GM12878 (cell line): ENCODE results near the gene RBM6. TPM values are rescaled to one million over a fixed set of nuclear protein-coding genes. Genes with fewer than 3 reads are reported as not detected.
A peak's percentile ranks its signal among the peaks of the same experiment; 100 is the strongest.
"Not testable (repeated sequence)": the region's sequence is repeated elsewhere in the genome, so short reads cannot be mapped to it uniquely, and the experiment has no call there.

ENCODE experiments used
- ATAC-seq: fragments of 200-7000 bp; cut with Tn5 transposase; 3 replicates; pipeline ENCODE4 v1.9.1; 2020; ENCODE audit warnings: mild to moderate bottlenecking, moderate library complexity
- BruUV-seq: library from RNA; stranded (reverse); fragments of 400-500 nt; replicated peaks from 2 replicates; lab custom pipeline; 2021; lab: Mats Ljungman, UMichigan
- CTCF ChIA-PET: fragments of 300-600 bp; sonication (Branson Sonifier 250); formaldehyde crosslinking; extraction: SDS; loops from one replicate; lab custom pipeline; 2021; ENCODE audit warnings: inconsistent platforms; lab: Yijun Ruan, JAX
- POLR2A ChIA-PET: fragments of 350-600 bp; formaldehyde crosslinking; extraction: SDS; loops from one replicate; lab custom pipeline; 2021; ENCODE audit warnings: inconsistent platforms; lab: Charles Lee
- RAD21 ChIA-PET: fragments of 300-600 bp; sonication (Branson Sonifier 250); formaldehyde crosslinking; loops from one replicate; lab custom pipeline; 2023; ENCODE audit warnings: antibody characterized with exemption; ENCODE audit not compliant: unreplicated experiment; lab: Charles Lee
- SMC1A ChIA-PET: fragments of 300-600 bp; sonication (Branson Sonifier 250); formaldehyde crosslinking; loops from one replicate; lab custom pipeline; 2023; ENCODE audit not compliant: unreplicated experiment, uncharacterized antibody; lab: Charles Lee
- DNase-seq: peaks from one replicate; pipeline ENCODE4 v3.0.0-alpha.2; 2011; ENCODE audit warnings: low read depth, low spot score
- FAIRE-seq: peaks from 3 replicates; lab custom pipeline; 2011; peaks lifted over from hg19 to GRCh38; lab: Jason Lieb, UNC
- H2AFZ ChIP-seq: 2 replicates; pipeline ENCODE4 v1.6.0; 2011; ENCODE audit warnings: low read depth, low read length, control low read depth; ENCODE audit not compliant: control insufficient read depth
- H3K27ac ChIP-seq: 2 replicates; pipeline ENCODE4 v1.5.1; 2011; ENCODE audit warnings: control low read depth; ENCODE audit not compliant: control insufficient read depth, insufficient read depth
- H3K27me3 ChIP-seq, 2 experiments: replicated peaks in 1 of 2; 2 replicates each; pipeline versions ENCODE4 v1.6.0 to v1.6.1; 2011; ENCODE audit warnings: low read length in 1 of 2; ENCODE audit not compliant: control insufficient read depth in 2 of 2, insufficient read depth in 2 of 2
- H3K36me3 ChIP-seq, 2 experiments: 2 replicates each; pipeline ENCODE4 v1.5.1; 2011; ENCODE audit warnings: low read length in 1 of 2; ENCODE audit not compliant: control insufficient read depth in 2 of 2, insufficient read depth in 2 of 2
- H3K4me1 ChIP-seq: 2 replicates; pipeline ENCODE4 v1.6.1; 2011; ENCODE audit warnings: mild to moderate bottlenecking, low read length, moderate library complexity, mixed read lengths; ENCODE audit not compliant: control insufficient read depth, insufficient read depth
- H3K4me2 ChIP-seq: 2 replicates; pipeline ENCODE4 v1.6.0; 2011; ENCODE audit warnings: control low read depth; ENCODE audit not compliant: control insufficient read depth, insufficient read depth
- H3K4me3 ChIP-seq: fragments of 200-600 bp; sonication (generic); 2 replicates; pipeline ENCODE4 v1.5.1; 2016
- H3K79me2 ChIP-seq: 2 replicates; pipeline ENCODE4 v1.6.0; 2011; ENCODE audit warnings: low read length; ENCODE audit not compliant: control insufficient read depth, insufficient read depth
- H3K9ac ChIP-seq: 2 replicates; pipeline ENCODE4 v1.8.0; 2011; ENCODE audit warnings: low read length, control low read depth, mixed read lengths; ENCODE audit not compliant: control insufficient read depth, insufficient read depth
- H3K9me3 ChIP-seq: replicated peaks from 3 replicates; pipeline ENCODE4 v1.5.1; 2011; ENCODE audit warnings: mild to moderate bottlenecking, low read length; ENCODE audit not compliant: control insufficient read depth, insufficient read depth
- H4K20me1 ChIP-seq: 2 replicates; pipeline ENCODE4 v1.6.0; 2011; ENCODE audit not compliant: control insufficient read depth, insufficient read depth
- KLF5 ChIP-seq: fragments of 450-650 bp; IDR thresholded peaks from 2 replicates; pipeline ENCODE4 v1.6.1; 2014; ENCODE audit warnings: mild to moderate bottlenecking; ENCODE audit not compliant: partially characterized antibody
- SIX5 ChIP-seq: IDR thresholded peaks from 2 replicates; pipeline ENCODE4 v1.6.1; 2011; ENCODE audit warnings: mild to moderate bottlenecking, low read depth, low read length, moderate library complexity; ENCODE audit not compliant: severe bottlenecking
- SMC3 ChIP-seq: IDR thresholded peaks from 2 replicates; pipeline ENCODE4 v1.6.1; 2011; ENCODE audit warnings: low read length, improper control_type of control experiment, borderline replicate concordance
- SREBF2 ChIP-seq: IDR thresholded peaks from 2 replicates; pipeline ENCODE4 v1.6.1; 2012; ENCODE audit warnings: mild to moderate bottlenecking, low read length
- WGBS: methylation state at CpG from one replicate; pipeline ENCODE4 v1.1.6; 2016; ENCODE audit warnings: low lambda C conversion rate; ENCODE audit not compliant: insufficient replicate concordance, insufficient coverage; ENCODE audit errors: missing lambda C conversion rate; 5-methylcytosine and 5-hydroxymethylcytosine counted together
- in situ Hi-C: fragments of 300-500 bp; cut with MboI; formaldehyde crosslinking; loops from 9 replicates; pipeline ENCODE4 v1.14.3; 2018; ENCODE audit warnings: mixed read lengths
- intact Hi-C: fragments of 100-400 bp; cut with micrococcal nuclease; formaldehyde crosslinking; loops from one replicate; pipeline ENCODE4 v1.14.2; 2022; ENCODE audit not compliant: unreplicated experiment
- polyA plus RNA-seq, 11 experiments: library from polyadenylated mRNA; depleted of rRNA in 4 of 11; unstranded in 6 of 11; stranded (reverse) in 5 of 11; fragments of >200 nt; fragmentation: Nextera tagmentation in 4 of 11; fragmentation: Illumina TruSeq in 1 of 11; extraction: Ambion mirVana in 4 of 11; extraction: Trizol in 1 of 11; gene quantifications; 1 replicate in 1 of 11; 2 replicates in 10 of 11; pipeline versions ENCODE4 v1.2.1 to v1.2.3, GENCODE V29; 2011 to 2016; ENCODE audit warnings: inconsistent platforms in 2 of 11, missing spikeins in 2 of 11, low read depth in 1 of 11
- total RNA-seq, 4 experiments: library from RNA; depleted of rRNA in 3 of 4; stranded (reverse); fragments of >200 nt in 3 of 4; fragmentation: Illumina TruSeq in 1 of 4; extraction: Trizol in 1 of 4; gene quantifications; 2 replicates each; pipeline versions ENCODE4 v1.2.1 to v1.2.3, GENCODE V29; 2013 to 2021
- TF ChIP-seq, protein P1 (sequence below): fragments of 450-650 bp; IDR thresholded peaks from 2 replicates; pipeline ENCODE4 v1.6.1; 2017; ENCODE audit warnings: mild to moderate bottlenecking, moderate library complexity
- TF ChIP-seq, protein P2 (sequence below): fragments of 450-650 bp; IDR thresholded peaks from 2 replicates; pipeline ENCODE4 v1.6.1; 2017; ENCODE audit warnings: antibody characterized with exemption, mild to moderate bottlenecking, moderate library complexity

The RBM6 gene
- total and polyA plus RNA-seq, 10 of the 15 experiments (the other 5 are each of a cell fraction or from before 2014, with no cell fraction given) = 45.3 to 103 (median 81.3) TPM

DNA sequence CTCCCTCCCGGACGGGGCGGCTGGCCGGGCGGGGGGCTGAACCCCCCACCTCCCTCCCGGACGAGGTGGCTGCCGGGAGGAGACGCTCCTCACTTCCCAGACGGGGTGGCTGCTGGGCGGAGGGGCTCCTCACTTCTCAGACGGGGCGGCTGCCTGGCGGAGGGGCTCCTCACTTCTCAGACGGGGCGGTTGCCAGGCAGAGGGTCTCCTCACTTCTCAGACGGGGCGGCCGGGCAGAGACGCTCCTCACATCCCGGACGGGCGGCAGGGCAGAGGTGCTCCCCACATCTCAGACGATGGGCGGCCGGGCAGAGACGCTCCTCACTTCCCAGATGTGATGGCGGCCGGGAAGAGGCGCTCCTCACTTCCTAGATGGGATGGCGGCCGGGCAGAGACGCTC lies 145.0 kb downstream of the RBM6 start:
- H3K4me1 ChIP-seq, in situ Hi-C loops, SMC1A ChIA-PET, BruUV-seq, POLR2A ChIA-PET, H3K27ac ChIP-seq, H3K27me3 ChIP-seq, H3K36me3 ChIP-seq, H3K4me2 ChIP-seq, H4K20me1 ChIP-seq, H3K9me3 ChIP-seq, intact Hi-C loops, CTCF ChIA-PET, ATAC-seq, DNase-seq, H3K4me3 ChIP-seq, RAD21 ChIA-PET, H2AFZ ChIP-seq, H3K9ac ChIP-seq, FAIRE-seq: not testable (repeated sequence)
- 95% methylated on average over 10 of the region's 33 CpGs for WGBS
- peaks cover 17% of the 10 kb centered on the region for H3K79me2 ChIP-seq

DNA sequence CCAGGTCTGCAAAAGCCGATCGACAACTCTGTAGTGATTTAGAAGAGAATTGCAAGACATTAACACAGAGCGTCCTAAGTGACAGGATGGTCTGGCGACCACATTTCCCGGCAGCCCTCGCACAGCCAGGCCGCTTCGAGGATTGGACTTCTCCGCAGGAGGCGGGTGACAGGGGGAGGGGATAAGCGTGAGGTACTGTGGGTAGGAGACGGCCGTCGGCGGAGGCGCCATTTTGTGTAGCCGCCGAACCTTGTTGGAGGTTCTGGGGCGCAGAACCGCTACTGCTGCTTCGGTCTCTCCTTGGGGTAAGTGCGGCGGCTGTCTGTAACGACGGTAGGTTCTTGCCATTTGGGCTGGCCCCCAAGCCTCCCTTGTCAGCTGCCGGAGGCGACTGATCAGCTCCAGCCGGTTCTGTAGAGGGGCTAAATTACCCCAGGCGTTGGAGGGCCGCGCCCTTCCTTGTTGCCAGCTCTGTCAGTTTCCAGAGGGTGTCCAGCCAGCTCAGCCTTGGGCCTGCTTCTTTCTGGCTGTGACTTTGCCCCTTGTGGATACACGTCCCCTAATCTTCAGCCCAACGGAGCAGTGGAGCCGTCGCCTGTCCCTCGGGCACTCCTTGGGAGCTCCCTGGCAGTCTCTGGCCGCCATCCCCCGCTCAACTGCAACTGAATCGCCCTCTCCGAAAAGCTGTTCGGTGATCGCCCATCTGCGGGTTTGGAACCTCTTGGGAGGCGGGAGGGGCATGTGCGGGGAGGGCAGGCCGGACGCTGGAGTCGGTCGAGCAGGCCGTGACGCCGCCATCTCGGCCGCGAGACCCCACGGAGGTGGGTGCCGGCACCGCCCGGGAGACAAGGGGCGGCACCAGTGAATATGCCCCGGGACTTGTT lies 149.0 kb downstream of the RBM6 start, which contains the start of gene RBM5:
TSS of gene RBM5 (plus strand) at position 195 of the 884 bp plus-strand sequence. CDS start 1,516 bp downstream, outside the sequence.
- peak within 1 kb of the TSS; percentile 78 for H3K4me3 ChIP-seq
- H3K9ac ChIP-seq = peak within 1 kb of the TSS; percentile 100
- no TSS peak for BruUV-seq
- peak; percentile 64 for DNase-seq
- ChIA-PET CTCF (interaction anchor here (0.6 to 2.8 kb wide), 8 partner anchors 13 to 551 kb away, joined by 3 to 17 read pairs (median 3); no protein-coding TSS in a partner anchor), SMC1A (interaction anchor here (1.0 to 1.7 kb wide), 4 partner anchors 10 to 31 kb away, joined by 3 to 7 read pairs (median 4); no protein-coding TSS in a partner anchor), POLR2A (interaction anchor here (0.5 to 1.2 kb wide), 9 partner anchors 10 to 1409 kb away, joined by 3 to 11 read pairs (median 4); partner anchors contain the start of genes HYAL3, NAA80 and RBM6), RAD21 (interaction anchor here (1.0 to 1.4 kb wide), 2 partner anchors 159 to 232 kb away, joined by 3 to 7 read pairs; partner anchors contain the start of gene MON1A)
- in situ Hi-C loops (no loop called here), intact Hi-C loops (no loop called here)
- H3K36me3 ChIP-seq = peaks cover 9 to 12% of the 10 kb centered on the region in 2 experiments
- H3K27me3 ChIP-seq = no peaks in the 10 kb centered on the region
- no peaks in the 10 kb centered on the region for H3K9me3 ChIP-seq
- no peaks in the 10 kb centered on the region for H4K20me1 ChIP-seq
- peak within 1 kb of the TSS; percentile 97 for H2AFZ ChIP-seq
- peak; percentile 100 for ATAC-seq
- peak within 1 kb of the TSS; percentile 99 for H3K27ac ChIP-seq
- no peaks in the 10 kb centered on the region; the same call in 1 of the 2 replicates for H3K4me1 ChIP-seq
- peak; percentile 99 for FAIRE-seq
- peaks cover 43% of the 10 kb centered on the region for H3K79me2 ChIP-seq
- WGBS = under 1% methylated on average over 57 of the region's 61 CpGs
- peak within 1 kb of the TSS; percentile 73 for H3K4me2 ChIP-seq
- TF ChIP-seq, protein P1, sequence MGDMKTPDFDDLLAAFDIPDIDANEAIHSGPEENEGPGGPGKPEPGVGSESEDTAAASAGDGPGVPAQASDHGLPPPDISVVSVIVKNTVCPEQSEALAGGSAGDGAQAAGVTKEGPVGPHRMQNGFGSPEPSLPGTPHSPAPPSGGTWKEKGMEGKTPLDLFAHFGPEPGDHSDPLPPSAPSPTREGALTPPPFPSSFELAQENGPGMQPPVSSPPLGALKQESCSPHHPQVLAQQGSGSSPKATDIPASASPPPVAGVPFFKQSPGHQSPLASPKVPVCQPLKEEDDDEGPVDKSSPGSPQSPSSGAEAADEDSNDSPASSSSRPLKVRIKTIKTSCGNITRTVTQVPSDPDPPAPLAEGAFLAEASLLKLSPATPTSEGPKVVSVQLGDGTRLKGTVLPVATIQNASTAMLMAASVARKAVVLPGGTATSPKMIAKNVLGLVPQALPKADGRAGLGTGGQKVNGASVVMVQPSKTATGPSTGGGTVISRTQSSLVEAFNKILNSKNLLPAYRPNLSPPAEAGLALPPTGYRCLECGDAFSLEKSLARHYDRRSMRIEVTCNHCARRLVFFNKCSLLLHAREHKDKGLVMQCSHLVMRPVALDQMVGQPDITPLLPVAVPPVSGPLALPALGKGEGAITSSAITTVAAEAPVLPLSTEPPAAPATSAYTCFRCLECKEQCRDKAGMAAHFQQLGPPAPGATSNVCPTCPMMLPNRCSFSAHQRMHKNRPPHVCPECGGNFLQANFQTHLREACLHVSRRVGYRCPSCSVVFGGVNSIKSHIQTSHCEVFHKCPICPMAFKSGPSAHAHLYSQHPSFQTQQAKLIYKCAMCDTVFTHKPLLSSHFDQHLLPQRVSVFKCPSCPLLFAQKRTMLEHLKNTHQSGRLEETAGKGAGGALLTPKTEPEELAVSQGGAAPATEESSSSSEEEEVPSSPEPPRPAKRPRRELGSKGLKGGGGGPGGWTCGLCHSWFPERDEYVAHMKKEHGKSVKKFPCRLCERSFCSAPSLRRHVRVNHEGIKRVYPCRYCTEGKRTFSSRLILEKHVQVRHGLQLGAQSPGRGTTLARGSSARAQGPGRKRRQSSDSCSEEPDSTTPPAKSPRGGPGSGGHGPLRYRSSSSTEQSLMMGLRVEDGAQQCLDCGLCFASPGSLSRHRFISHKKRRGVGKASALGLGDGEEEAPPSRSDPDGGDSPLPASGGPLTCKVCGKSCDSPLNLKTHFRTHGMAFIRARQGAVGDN = no peak; the same call in 1 of the 2 replicates
- TF ChIP-seq SMC3 = no peak
- TF ChIP-seq, protein P2, sequence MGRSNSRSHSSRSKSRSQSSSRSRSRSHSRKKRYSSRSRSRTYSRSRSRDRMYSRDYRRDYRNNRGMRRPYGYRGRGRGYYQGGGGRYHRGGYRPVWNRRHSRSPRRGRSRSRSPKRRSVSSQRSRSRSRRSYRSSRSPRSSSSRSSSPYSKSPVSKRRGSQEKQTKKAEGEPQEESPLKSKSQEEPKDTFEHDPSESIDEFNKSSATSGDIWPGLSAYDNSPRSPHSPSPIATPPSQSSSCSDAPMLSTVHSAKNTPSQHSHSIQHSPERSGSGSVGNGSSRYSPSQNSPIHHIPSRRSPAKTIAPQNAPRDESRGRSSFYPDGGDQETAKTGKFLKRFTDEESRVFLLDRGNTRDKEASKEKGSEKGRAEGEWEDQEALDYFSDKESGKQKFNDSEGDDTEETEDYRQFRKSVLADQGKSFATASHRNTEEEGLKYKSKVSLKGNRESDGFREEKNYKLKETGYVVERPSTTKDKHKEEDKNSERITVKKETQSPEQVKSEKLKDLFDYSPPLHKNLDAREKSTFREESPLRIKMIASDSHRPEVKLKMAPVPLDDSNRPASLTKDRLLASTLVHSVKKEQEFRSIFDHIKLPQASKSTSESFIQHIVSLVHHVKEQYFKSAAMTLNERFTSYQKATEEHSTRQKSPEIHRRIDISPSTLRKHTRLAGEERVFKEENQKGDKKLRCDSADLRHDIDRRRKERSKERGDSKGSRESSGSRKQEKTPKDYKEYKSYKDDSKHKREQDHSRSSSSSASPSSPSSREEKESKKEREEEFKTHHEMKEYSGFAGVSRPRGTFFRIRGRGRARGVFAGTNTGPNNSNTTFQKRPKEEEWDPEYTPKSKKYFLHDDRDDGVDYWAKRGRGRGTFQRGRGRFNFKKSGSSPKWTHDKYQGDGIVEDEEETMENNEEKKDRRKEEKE = no peak
- TF ChIP-seq SIX5 = peak; percentile 75
- no peak for TF ChIP-seq SREBF2
- TF ChIP-seq KLF5 = no peak
